ENCODE results near the gene SIGMAR1.

Gene SIGMAR1

GRCh38 chr9:34629491-34629808 lies 8.1 kb downstream of the SIGMAR1 start:
- no peak for DNase-seq

- no peak for DNase-seq
Measured at GRCh38 chr9:34628656-34629490, 8.7 kb downstream of the SIGMAR1 start, which contains the start of gene ARID3C. ARID3C (minus strand) TSS chr9:34629066; CDS start chr9:34628014, 1,052 bp downstream.

GRCh38 chr9:34627716-34628655 lies 9.6 kb downstream of the SIGMAR1 start:
- DNase-seq: no peak

GRCh38 chr9:34625186-34625486 lies 12.5 kb downstream of the SIGMAR1 start:
- DNase-seq: no peak

GRCh38 chr9:34624475-34625185 lies 13.0 kb downstream of the SIGMAR1 start:
- no peak for DNase-seq

GRCh38 chr9:34623374-34624235 lies 14.0 kb downstream of the SIGMAR1 start:
- DNase-seq: no peak

- peak; percentile 94 for DNase-seq
Measured at GRCh38 chr9:34620061-34620994, 17.3 kb downstream of the SIGMAR1 start, which contains the start of gene DCTN3. DCTN3 (minus strand) TSS chr9:34620495; CDS start chr9:34620464, 31 bp downstream.

- no peak for DNase-seq
Measured at GRCh38 chr9:34615132-34615531, 22.5 kb downstream of the SIGMAR1 start.

GRCh38 chr9:34612788-34613390 lies 24.7 kb downstream of the SIGMAR1 start:
- peak; percentile 60 for DNase-seq

GRCh38 chr9:34611811-34612787 lies 25.5 kb downstream of the SIGMAR1 start, which contains the start of gene RPP25L:
RPP25L (minus strand) TSS chr9:34612097; CDS start chr9:34611296, 801 bp downstream.
- DNase-seq: peak; percentile 85

- no peak for DNase-seq
Measured at GRCh38 chr9:34611251-34611810, 26.3 kb downstream of the SIGMAR1 start.

- DNase-seq: no peak
Measured at GRCh38 chr9:34610434-34611206, 27.0 kb downstream of the SIGMAR1 start.

GRCh38 chr9:34607331-34607730 lies 30.3 kb downstream of the SIGMAR1 start:
- no peak for DNase-seq

- DNase-seq: no peak
Measured at GRCh38 chr9:34606905-34607304, 30.7 kb downstream of the SIGMAR1 start.

- no peak for DNase-seq
Measured at GRCh38 chr9:34606190-34606589, 31.4 kb downstream of the SIGMAR1 start.

- DNase-seq: peak; percentile 56
Measured at GRCh38 chr9:34603610-34604231, 33.9 kb downstream of the SIGMAR1 start.

- no peak for DNase-seq
Measured at GRCh38 chr9:34601937-34602573, 35.5 kb downstream of the SIGMAR1 start.

Data from fibroblast of skin of abdomen (primary cell).